Tibial nerve (tissue), 4 donors: ENCODE data around the gene GJB4. TPM values are rescaled to one million over a fixed set of nuclear protein-coding genes. Genes with fewer than 3 reads are reported as not detected.

Source experiments
- DNase-seq, 2 donors: peaks; one replicate each; pipeline ENCODE4 v3.0.0-alpha.2; 2019; ENCODE audit warnings: low spot score in 2 of 2
- H3K27ac ChIP-seq, 4 donors: fragments of 200-600 bp; sonication (generic) in 3 of 4; one replicate each; pipeline ENCODE4 v1.5.1; 2017 to 2019; ENCODE audit warnings: mild to moderate bottlenecking in 1 of 4
- H3K27me3 ChIP-seq, 2 donors: fragments of 200-600 bp; sonication (generic) in 1 of 2; one replicate each; pipeline versions ENCODE4 v1.5.1 to v1.6.0; 2017 to 2019
- H3K36me3 ChIP-seq, 3 donors: fragments of 200-600 bp; sonication (generic); one replicate each; pipeline ENCODE4 v1.5.1; 2018 to 2019
- H3K4me1 ChIP-seq, 4 donors: fragments of 200-600 bp; sonication (generic) in 3 of 4; one replicate each; pipeline ENCODE4 v1.5.1; 2017 to 2019
- H3K4me3 ChIP-seq, 4 donors: fragments of 200-600 bp; sonication (generic) in 3 of 4; one replicate each; pipeline ENCODE4 v1.5.1; 2017 to 2019; ENCODE audit warnings: mild to moderate bottlenecking in 1 of 4, moderate library complexity in 1 of 4
- H3K9me3 ChIP-seq, 4 donors: fragments of 200-600 bp; sonication (generic) in 3 of 4; one replicate each; pipeline ENCODE4 v1.5.1; 2017 to 2019
- CTCF ChIP-seq, 5 experiments: fragments of 200-600 bp in 3 of 5; fragments of 450-650 bp in 2 of 5; sonication (generic) in 3 of 5; IDR thresholded peaks; one replicate each; pipeline ENCODE4 v1.5.1; 2016 to 2019; ENCODE audit warnings: antibody characterized with exemption in 5 of 5, mild to moderate bottlenecking in 3 of 5, moderate library complexity in 2 of 5
- EP300 ChIP-seq, 2 donors: sonication (generic); formaldehyde crosslinking; IDR thresholded peaks; one replicate each; pipeline ENCODE4 v1.6.1; 2017; ENCODE audit warnings: antibody characterized with exemption in 2 of 2, mild to moderate bottlenecking in 1 of 2
- POLR2A ChIP-seq, 2 donors: fragments of 450-650 bp; IDR thresholded peaks; one replicate each; pipeline ENCODE4 v1.6.1; 2017; ENCODE audit warnings: antibody characterized with exemption in 2 of 2, mild to moderate bottlenecking in 2 of 2, moderate library complexity in 2 of 2
- WGBS, 2 donors: methylation state at CpG; one replicate each; pipeline ENCODE4 v1.1.5; 2018; 5-methylcytosine and 5-hydroxymethylcytosine counted together
- total RNA-seq, 4 donors: library from RNA; depleted of rRNA; stranded (reverse); fragments of >200 nt; gene quantifications; one replicate each; pipeline ENCODE4 v1.1.0, GENCODE V29; 2016

GJB4 gene
- total RNA-seq, 4 donors from 2014 or later: not detected

GRCh38 chr1:34777519-34778321 lies 18.2 kb downstream of the GJB4 start:
- no peak overlapping the region for H3K27ac ChIP-seq
- WGBS, 2 donors: 54 to 58% methylated on average over 10 of the region's 10 CpGs
- no peak for DNase-seq
- H3K36me3 ChIP-seq: no peaks in the 10 kb centered on the region
- no peak overlapping the region for H3K4me3 ChIP-seq
- peaks cover 0 to 51% of the 10 kb centered on the region in 2 donors for H3K27me3 ChIP-seq
- no peak for TF ChIP-seq EP300 (IDR thresholded peaks at IDR 0.05)
- H3K9me3 ChIP-seq: no peaks in the 10 kb centered on the region
- peaks cover 0 to 14% (median 5%) of the 10 kb centered on the region in 4 donors for H3K4me1 ChIP-seq

GRCh38 chr1:34778381-34778780 lies 18.8 kb downstream of the GJB4 start:
- TF ChIP-seq CTCF (IDR thresholded peaks at IDR 0.05) (no peak), EP300 (IDR thresholded peaks at IDR 0.05) (no peak)
- DNase-seq: no peak
- Histone ChIP-seq H3K9me3 (no peaks in the 10 kb centered on the region), H3K4me3 (no peak overlapping the region), H3K4me1 (peaks cover 0 to 14% (median 5%) of the 10 kb centered on the region in 4 donors), H3K36me3 (no peaks in the 10 kb centered on the region), H3K27me3 (peaks cover 0 to 57% of the 10 kb centered on the region in 2 donors), H3K27ac (no peak overlapping the region)
- WGBS, 2 donors: 67 to 73% methylated on average over 6 of the region's 6 CpGs

- peaks cover 0 to 62% of the 10 kb centered on the region in 2 donors for H3K27me3 ChIP-seq
Measured at GRCh38 chr1:34779005-34779404, 19.5 kb downstream of the GJB4 start.

GRCh38 chr1:34779526-34779925 lies 20.0 kb downstream of the GJB4 start:
- H3K4me1 ChIP-seq: peaks cover 0 to 14% (median 5%) of the 10 kb centered on the region in 4 donors
- TF ChIP-seq CTCF (IDR thresholded peaks at IDR 0.05): no peak
- no peak for TF ChIP-seq POLR2A (IDR thresholded peaks at IDR 0.05)
- TF ChIP-seq EP300 (IDR thresholded peaks at IDR 0.05): no peak
- no peak overlapping the region for H3K27ac ChIP-seq
- no peaks in the 10 kb centered on the region for H3K36me3 ChIP-seq
- DNase-seq: no peak
- H3K9me3 ChIP-seq: no peaks in the 10 kb centered on the region
- no peak overlapping the region for H3K4me3 ChIP-seq
- H3K27me3 ChIP-seq: peaks cover 0 to 62% of the 10 kb centered on the region in 2 donors
- WGBS, 2 donors: 76 to 77% methylated on average over 5 of the region's 5 CpGs

More at GRCh38 chr1:34779005-34779404, 19.5 kb downstream of the GJB4 start:
- H3K4me1 ChIP-seq: peaks cover 0 to 14% (median 5%) of the 10 kb centered on the region in 4 donors
- no peaks in the 10 kb centered on the region for H3K36me3 ChIP-seq
- TF ChIP-seq CTCF (IDR thresholded peaks at IDR 0.05) (no peak), EP300 (IDR thresholded peaks at IDR 0.05) (no peak), POLR2A (IDR thresholded peaks at IDR 0.05) (no peak)
- no peak overlapping the region for H3K27ac ChIP-seq
- 81 to 85% methylated on average over 5 of the region's 5 CpGs for WGBS, 2 donors
- no peak for DNase-seq
- H3K9me3 ChIP-seq: no peaks in the 10 kb centered on the region
- no peak overlapping the region for H3K4me3 ChIP-seq

GRCh38 chr1:34779962-34780361 lies 20.4 kb downstream of the GJB4 start:
- H3K36me3 ChIP-seq: no peaks in the 10 kb centered on the region
- no peak for DNase-seq
- H3K9me3 ChIP-seq: no peaks in the 10 kb centered on the region
- peaks cover 0 to 62% of the 10 kb centered on the region in 2 donors for H3K27me3 ChIP-seq
- no peak overlapping the region for H3K4me3 ChIP-seq
- TF ChIP-seq EP300 (IDR thresholded peaks at IDR 0.05) (no peak), POLR2A (IDR thresholded peaks at IDR 0.05) (no peak), CTCF (IDR thresholded peaks at IDR 0.05) (no peak)
- H3K4me1 ChIP-seq: peaks cover 0 to 14% (median 5%) of the 10 kb centered on the region in 4 donors
- WGBS, 2 donors: 77 to 85% methylated on average over 5 of the region's 5 CpGs
- H3K27ac ChIP-seq: no peak overlapping the region
